Thoracic aorta (tissue), 2 donors: ENCODE measurements around the gene GID8. TPM values are rescaled to one million over a fixed set of nuclear protein-coding genes. Genes with fewer than 3 reads are reported as not detected.

Source experiments
- ATAC-seq: fragments of 150-250 bp; one replicate; pipeline ENCODE4 v1.8.0; 2017; ENCODE audit warnings: low read depth; ENCODE audit not compliant: insufficient number of reproducible peaks, low FRiP score
- DNase-seq: peaks from one replicate; pipeline ENCODE4 v3.0.0-alpha.2; 2020; ENCODE audit warnings: low spot score
- H3K27ac ChIP-seq, 2 donors: fragments of 200-600 bp; sonication (generic); 1 replicate in 1 of 2; 2 replicates in 1 of 2; pipeline ENCODE4 v1.5.1; 2016; ENCODE audit warnings: mild to moderate bottlenecking in 2 of 2, moderate library complexity in 2 of 2
- H3K27me3 ChIP-seq: fragments of 200-600 bp; sonication (generic); replicated peaks from 2 replicates; pipeline ENCODE4 v1.6.0; 2016; ENCODE audit warnings: mild to moderate bottlenecking; ENCODE audit not compliant: insufficient read depth
- H3K36me3 ChIP-seq: fragments of 200-600 bp; sonication (generic); one replicate; pipeline ENCODE4 v1.5.1; 2016
- H3K4me1 ChIP-seq, 2 donors: fragments of 200-600 bp; sonication (generic); 1 replicate in 1 of 2; 2 replicates in 1 of 2; pipeline versions ENCODE4 v1.5.1 to v1.6.0; 2016; ENCODE audit warnings: low read depth in 2 of 2, mild to moderate bottlenecking in 1 of 2; ENCODE audit not compliant: control insufficient read depth in 1 of 2
- H3K4me3 ChIP-seq: fragments of 200-600 bp; sonication (generic); 2 replicates; pipeline ENCODE4 v1.5.1; 2016; ENCODE audit warnings: mild to moderate bottlenecking
- H3K9me3 ChIP-seq: fragments of 200-600 bp; sonication (generic); 2 replicates; pipeline ENCODE4 v1.5.1; 2016
- total RNA-seq, 2 donors: library from RNA; depleted of rRNA; stranded (reverse); fragments of >200 nt; gene quantifications; one replicate each; pipeline versions ENCODE4 v1.1.0 to v1.2.3, GENCODE V29; 2016
- TF ChIP-seq, protein P1 (sequence below): fragments of 200-600 bp; sonication (generic); IDR thresholded peaks from one replicate; pipeline ENCODE4 v1.5.1; 2019; ENCODE audit warnings: antibody characterized with exemption

Gene GID8
- total RNA-seq, 2 donors from 2014 or later, result 29.1 to 30.3 TPM

DNA sequence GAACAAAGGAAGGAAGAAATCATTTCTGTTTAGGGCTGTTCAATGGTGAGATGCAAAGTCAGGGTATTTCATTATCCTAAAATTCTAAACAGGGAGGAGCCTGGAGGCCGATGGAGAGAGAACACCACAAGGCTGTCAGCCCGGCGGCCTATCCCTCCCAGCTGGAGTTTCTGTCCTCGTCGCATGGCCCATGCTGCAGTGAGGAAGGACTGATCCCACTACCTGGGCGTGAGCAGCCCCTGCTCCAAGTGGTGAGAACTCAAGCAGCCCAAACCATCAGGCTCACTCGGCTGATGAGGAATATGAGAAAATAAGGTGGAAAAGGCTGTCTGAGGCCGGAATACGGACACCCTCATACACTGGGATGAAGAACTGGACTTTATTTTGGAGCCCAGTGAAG is 42.4 kb upstream of the GID8 start:
- H3K36me3 ChIP-seq, result peaks cover 54% of the 10 kb centered on the region
- DNase-seq, result no peak
- H3K4me1 ChIP-seq, result peaks cover 20 to 34% of the 10 kb centered on the region in 2 donors
- no peak overlapping the region for H3K4me3 ChIP-seq
- TF ChIP-seq, protein P1, sequence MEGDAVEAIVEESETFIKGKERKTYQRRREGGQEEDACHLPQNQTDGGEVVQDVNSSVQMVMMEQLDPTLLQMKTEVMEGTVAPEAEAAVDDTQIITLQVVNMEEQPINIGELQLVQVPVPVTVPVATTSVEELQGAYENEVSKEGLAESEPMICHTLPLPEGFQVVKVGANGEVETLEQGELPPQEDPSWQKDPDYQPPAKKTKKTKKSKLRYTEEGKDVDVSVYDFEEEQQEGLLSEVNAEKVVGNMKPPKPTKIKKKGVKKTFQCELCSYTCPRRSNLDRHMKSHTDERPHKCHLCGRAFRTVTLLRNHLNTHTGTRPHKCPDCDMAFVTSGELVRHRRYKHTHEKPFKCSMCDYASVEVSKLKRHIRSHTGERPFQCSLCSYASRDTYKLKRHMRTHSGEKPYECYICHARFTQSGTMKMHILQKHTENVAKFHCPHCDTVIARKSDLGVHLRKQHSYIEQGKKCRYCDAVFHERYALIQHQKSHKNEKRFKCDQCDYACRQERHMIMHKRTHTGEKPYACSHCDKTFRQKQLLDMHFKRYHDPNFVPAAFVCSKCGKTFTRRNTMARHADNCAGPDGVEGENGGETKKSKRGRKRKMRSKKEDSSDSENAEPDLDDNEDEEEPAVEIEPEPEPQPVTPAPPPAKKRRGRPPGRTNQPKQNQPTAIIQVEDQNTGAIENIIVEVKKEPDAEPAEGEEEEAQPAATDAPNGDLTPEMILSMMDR, result no peak
- H3K27me3 ChIP-seq, result no peaks in the 10 kb centered on the region
- no peak overlapping the region for H3K27ac ChIP-seq
- H3K9me3 ChIP-seq, result no peaks in the 10 kb centered on the region
- no peak for ATAC-seq

DNA sequence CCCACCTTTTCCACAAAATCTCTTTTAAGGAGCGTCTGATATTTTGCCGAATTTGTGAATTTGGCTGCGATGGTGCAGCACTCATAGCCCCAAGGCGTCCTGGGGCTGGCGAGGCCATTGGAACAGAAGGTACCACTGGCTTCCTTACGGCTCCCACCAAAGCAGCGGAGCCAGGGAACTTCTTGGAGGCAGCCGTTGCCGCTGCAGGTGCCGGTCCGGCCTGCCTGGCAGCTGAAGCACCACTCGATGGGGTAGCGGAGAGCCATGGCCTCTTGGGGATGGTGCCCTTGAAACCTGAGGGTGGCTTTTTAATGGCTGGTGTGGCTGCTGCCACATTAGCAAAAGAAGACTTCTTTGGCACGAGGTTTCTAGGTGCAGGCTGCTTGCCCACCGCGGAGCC is 41.4 kb upstream of the GID8 start:
- Histone ChIP-seq H3K27ac (no peak overlapping the region), H3K4me1 (peaks cover 20 to 36% of the 10 kb centered on the region in 2 donors), H3K4me3 (no peak overlapping the region), H3K36me3 (peaks cover 44% of the 10 kb centered on the region), H3K27me3 (no peaks in the 10 kb centered on the region), H3K9me3 (no peaks in the 10 kb centered on the region)
- ATAC-seq, result no peak
- TF ChIP-seq, protein P1, result no peak
- DNase-seq, result no peak

DNA sequence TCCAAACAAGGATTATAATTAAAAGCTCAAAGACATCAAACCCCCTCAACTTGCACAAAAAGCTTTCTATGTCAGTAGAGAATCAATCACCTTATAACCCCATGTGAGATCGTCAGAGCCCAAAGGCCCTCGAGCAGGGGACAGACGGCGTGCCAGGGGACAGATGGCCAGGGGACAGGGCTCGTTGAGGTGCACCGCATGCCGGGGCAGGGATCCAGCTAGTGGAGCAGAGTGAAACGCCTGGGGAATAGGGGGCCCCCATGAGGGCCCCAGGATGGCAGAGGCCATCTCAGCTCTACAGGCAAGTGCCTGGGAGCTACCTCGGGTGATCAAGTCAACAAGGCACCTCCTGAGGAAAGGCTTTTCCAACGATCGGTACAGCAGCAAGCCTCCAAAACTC is 40.3 kb upstream of the GID8 start:
- H3K9me3 ChIP-seq, result no peaks in the 10 kb centered on the region
- TF ChIP-seq, protein P1, result no peak
- peaks cover 20 to 36% of the 10 kb centered on the region in 2 donors for H3K4me1 ChIP-seq
- no peaks in the 10 kb centered on the region for H3K27me3 ChIP-seq
- no peak overlapping the region for H3K4me3 ChIP-seq
- DNase-seq (no peak), ATAC-seq (no peak)
- H3K36me3 ChIP-seq, result peaks cover 36% of the 10 kb centered on the region
- H3K27ac ChIP-seq, result peak overlapping the region; percentile 45 to 52

DNA sequence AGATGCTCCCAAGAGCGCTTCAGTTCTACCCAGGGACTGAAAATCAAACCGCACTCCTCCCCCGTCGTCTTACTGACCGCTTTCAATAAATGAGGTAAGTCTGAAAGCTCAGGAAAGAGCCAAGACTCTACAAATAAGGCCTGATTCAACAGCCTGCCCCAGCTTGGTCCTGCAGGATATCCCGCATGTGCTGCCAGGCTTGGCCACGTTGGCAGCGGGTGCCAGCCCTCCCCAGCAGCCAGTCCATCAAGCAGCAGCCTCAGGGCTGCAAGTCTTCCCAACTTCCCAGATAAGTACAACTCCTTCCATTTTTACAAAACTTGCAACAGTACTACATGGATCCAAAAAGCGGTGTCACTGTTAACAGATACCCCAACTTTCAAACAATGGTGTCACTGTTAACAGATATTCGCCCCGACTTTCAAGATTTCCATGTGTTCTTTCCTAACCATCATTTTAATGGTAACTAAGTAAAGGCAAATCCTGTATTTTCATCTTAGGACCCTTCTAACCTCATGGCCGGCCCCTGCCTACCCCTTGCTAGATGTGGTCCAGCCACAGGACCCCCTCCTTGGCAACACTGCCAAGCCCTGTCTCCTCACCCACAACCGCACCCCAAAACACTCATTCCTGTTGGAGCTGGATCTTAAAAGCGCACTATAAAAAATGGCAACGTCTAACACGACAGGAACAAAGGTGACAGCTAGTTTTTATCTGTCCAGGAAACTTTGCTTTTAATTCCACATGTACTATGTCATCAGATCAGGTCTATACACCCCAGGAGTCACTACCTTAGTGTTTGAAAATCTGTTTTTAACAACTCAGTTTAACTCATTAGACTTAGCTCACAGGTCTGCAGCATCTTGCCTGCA is 39.6 kb upstream of the GID8 start:
- ATAC-seq (peak; percentile 37), DNase-seq (no peak)
- H3K9me3 ChIP-seq, result no peaks in the 10 kb centered on the region
- TF ChIP-seq, protein P1, result no peak
- no peaks in the 10 kb centered on the region for H3K27me3 ChIP-seq
- peaks cover 34% of the 10 kb centered on the region for H3K36me3 ChIP-seq
- no peak overlapping the region for H3K4me3 ChIP-seq
- peaks cover 20 to 36% of the 10 kb centered on the region in 2 donors for H3K4me1 ChIP-seq
- H3K27ac ChIP-seq, result peak overlapping the region; percentile 45 to 52

DNA sequence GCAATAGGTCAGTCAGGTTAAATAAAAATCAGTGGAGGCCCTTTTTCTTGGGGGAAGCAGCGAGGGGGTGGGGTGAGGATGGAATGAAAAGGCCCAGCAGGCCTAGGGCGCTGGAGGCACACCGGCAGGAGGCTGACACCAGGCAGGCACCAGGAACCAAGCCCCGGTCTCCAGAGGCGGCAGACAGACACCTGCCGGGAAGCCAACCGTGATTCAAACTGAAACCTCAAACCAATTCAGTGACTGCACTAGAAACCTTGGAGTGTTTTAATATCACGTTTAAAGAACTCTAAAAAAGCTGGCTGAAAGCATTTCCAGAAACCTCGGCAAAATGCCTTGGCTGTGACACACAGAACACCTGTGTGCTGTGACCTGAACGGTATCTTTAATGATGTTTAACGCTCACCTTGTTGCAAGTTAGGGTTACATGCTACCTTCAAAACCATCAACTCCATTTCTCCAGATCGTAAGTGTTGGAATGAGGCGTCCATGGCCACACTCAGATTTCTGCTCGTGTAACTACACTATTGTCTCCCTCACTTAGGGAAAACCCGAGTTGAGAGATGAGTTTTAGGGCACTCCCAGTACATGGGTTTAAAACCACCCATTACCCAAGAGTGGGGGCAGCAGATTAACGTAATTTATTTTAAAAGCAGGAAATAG is 38.8 kb upstream of the GID8 start:
- H3K9me3 ChIP-seq, result no peaks in the 10 kb centered on the region
- no peak overlapping the region for H3K27ac ChIP-seq
- H3K27me3 ChIP-seq, result no peaks in the 10 kb centered on the region
- peaks cover 34% of the 10 kb centered on the region for H3K36me3 ChIP-seq
- H3K4me1 ChIP-seq, result peaks cover 20 to 36% of the 10 kb centered on the region in 2 donors
- no peak overlapping the region for H3K4me3 ChIP-seq
- TF ChIP-seq, protein P1, result no peak
- ATAC-seq (no peak), DNase-seq (no peak)
